RWPE1 (cell line): ENCODE measurements around the gene NIN.

Source experiments
- CTCF ChIA-PET: fragments of 350-600 bp; sonication (Branson Sonifier 250); formaldehyde crosslinking; extraction: SDS; loops from one replicate; lab custom pipeline; 2021; lab: Yijun Ruan, JAX
- POLR2A ChIA-PET: fragments of 400-600 bp; formaldehyde crosslinking; extraction: SDS; loops from one replicate; lab custom pipeline; 2020; ENCODE audit warnings: antibody characterized with exemption; ENCODE audit not compliant: low non-redundant PET; lab: Yijun Ruan, JAX
- DNase-seq: peaks from one replicate; pipeline ENCODE4 v3.0.0; 2012; ENCODE audit warnings: low spot score
- H3K27ac ChIP-seq: fragments of 450-650 bp; 2 replicates; pipeline ENCODE4 v1.5.1; 2017
- TF ChIP-seq, protein P1 (sequence below): fragments of 450-650 bp; conservative IDR thresholded peaks from 2 replicates; pipeline ENCODE4 v1.5.1; 2017; ENCODE audit warnings: low read depth, mild to moderate bottlenecking

The NIN gene

DNA sequence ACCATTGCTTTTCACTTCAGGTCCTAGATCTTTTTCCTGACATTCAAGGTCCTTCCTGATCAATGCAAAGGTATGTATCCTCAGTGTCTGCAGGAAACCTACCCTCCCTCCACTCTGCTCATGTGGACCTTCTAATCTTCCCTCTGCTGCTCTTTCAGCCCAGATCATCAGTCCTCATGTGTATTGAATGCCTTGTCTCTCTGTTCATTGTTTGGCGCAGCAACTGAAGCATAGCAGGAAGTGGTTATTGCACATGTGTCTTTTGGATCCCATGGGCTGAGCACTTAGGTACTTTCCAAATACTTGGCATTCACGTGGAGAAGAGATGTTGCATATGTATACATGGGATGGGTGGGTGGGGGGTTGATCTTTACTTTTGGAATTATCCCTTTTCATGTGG lies 4.3 kb upstream of the NIN start:
- TF ChIP-seq, protein P1, sequence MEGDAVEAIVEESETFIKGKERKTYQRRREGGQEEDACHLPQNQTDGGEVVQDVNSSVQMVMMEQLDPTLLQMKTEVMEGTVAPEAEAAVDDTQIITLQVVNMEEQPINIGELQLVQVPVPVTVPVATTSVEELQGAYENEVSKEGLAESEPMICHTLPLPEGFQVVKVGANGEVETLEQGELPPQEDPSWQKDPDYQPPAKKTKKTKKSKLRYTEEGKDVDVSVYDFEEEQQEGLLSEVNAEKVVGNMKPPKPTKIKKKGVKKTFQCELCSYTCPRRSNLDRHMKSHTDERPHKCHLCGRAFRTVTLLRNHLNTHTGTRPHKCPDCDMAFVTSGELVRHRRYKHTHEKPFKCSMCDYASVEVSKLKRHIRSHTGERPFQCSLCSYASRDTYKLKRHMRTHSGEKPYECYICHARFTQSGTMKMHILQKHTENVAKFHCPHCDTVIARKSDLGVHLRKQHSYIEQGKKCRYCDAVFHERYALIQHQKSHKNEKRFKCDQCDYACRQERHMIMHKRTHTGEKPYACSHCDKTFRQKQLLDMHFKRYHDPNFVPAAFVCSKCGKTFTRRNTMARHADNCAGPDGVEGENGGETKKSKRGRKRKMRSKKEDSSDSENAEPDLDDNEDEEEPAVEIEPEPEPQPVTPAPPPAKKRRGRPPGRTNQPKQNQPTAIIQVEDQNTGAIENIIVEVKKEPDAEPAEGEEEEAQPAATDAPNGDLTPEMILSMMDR = no peak
- CTCF ChIA-PET = interaction anchor here (0.6 kb wide), 1 partner anchor 168 kb away, joined by 3 read pairs; no protein-coding TSS in a partner anchor
- POLR2A ChIA-PET = no interaction called here
- H3K27ac ChIP-seq = no peak overlapping the region
- no peak for DNase-seq

DNA sequence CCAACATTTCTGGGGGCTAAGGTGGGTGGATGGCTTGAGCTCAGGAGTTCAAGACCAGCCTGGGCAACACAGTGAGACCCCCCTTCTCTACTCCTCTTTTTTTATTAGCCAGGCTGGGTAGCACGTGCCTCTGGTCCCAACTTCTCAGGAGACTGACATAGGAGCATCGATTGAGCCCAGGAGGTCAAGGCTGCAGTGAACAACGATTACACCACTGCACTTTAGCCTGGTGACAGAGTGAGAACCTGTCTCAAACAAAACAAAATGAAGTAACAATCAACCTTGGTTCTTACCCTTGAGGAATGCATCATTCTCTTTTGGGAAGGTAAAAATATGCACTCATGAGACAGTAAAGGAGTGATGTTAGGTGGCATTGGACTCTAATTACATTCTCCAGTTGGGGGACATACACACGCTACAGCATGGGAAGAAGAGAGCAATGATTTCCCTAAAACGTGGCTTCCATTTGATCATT lies 3.9 kb upstream of the NIN start:
- POLR2A ChIA-PET = no interaction called here
- TF ChIP-seq, protein P1 = no peak
- H3K27ac ChIP-seq = no peak overlapping the region
- CTCF ChIA-PET = no interaction called here
- DNase-seq = no peak

DNA sequence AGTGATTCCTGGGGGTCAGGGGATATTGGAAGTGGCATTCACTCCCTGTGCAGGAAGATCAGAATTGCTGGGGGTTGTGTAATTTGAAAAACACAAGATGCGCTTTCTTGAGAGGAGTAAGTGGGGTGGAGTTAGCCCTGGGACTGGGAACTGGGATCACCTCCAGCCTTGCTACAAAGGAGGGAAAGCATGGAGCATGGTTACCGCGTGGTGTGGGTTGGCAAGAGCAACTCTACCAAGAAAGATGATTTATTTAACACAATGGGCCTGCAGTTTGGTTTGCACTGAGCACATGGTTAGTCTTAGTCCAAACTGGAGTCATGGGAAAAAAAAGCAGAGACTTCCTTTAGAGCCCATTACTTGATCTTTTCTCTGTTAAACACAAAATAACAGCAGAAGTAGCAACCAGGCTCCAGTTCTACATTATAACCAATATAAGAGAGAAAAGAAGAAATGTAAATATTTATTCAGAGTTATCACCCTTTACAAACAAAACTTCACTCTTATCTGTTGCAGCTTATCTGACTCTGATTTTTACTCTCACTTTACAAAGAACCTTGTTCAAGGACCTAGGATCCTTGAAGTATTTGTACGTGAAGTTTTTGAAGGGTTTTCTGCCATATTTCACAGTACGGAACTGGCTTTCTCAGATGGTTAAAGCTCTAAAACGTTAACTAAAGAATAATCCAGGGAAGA lies 2.1 kb upstream of the NIN start:
- POLR2A ChIA-PET = no interaction called here
- DNase-seq = no peak
- TF ChIP-seq, protein P1 = no peak
- CTCF ChIA-PET = no interaction called here
- no peak overlapping the region for H3K27ac ChIP-seq

DNA sequence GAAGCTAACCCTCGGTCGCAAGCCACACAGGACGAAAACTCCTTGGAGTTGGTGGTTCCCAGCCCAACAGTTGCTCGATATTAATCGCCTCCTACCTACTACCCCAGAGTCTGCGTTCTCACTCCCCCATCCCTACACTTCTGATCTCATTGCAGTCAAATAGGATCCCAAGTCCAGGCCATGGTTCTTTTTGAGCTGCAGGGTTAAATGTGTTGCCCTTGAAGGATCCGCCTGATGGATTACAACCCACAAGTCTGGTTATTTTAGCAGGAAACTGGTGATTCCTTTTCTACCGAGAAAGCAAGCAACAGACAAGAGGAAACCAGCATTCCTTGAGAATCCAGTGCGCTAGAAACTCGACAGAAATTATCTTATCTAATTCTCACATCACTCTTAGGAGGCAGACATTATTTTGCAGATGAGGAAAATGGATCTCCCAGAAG lies 785 bp upstream of the NIN start:
- no peak for DNase-seq
- ChIA-PET POLR2A (no interaction called here), CTCF (interaction anchor here (0.8 to 1.1 kb wide), 2 partner anchors 23 to 54 kb away, joined by 3 to 6 read pairs; no protein-coding TSS in a partner anchor)

DNA sequence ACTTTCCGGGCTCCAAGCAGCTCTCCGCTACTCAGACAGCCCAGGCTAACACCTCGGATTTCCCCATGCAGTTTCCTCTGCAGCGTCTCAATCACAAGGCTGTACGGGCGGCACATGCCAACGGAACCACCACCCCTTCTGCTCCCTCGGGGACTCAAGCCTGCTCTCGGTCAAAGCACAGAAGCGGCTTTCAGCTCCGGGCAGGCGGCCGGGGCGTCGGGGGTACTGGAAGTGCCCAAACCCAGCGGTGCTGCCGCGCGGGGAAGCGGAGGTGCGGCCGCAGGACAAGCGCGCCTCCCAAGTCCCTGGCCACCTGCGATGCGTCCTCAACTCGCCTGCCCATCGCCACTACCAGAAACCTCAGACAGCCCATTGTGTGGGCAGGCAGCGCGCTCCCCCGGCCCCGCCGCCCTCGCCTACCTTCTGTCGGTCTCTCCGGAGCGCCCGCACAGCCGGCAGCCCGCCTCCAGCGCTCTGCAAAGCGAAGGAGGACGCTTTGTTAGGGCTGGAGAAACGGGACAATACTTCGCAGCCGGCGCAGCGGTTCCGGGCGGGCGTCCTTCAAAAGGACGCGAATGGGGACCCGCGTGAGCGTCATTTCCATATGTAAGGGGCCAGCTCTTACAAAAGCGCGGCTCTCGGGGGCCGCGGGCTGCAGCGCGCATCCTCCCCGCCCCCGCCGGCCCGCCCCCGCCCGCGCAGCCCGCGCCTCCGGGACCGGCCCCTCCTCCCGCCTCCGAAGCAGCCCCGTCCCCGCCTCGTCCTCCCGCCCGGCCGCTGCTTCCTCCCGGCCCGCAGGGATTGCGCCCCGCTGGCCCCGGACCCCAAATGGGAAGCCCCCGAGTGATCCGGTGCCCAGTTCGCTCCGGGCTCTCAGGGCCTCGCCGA lies 674 bp downstream of the NIN start:
- peak; percentile 32 for DNase-seq
- TF ChIP-seq, protein P1 = no peak
- CTCF ChIA-PET = interaction anchor here (0.6 to 0.7 kb wide), 2 partner anchors 30 kb away, joined by 3 to 7 read pairs; no protein-coding TSS in a partner anchor
- POLR2A ChIA-PET = interaction anchor here (1.0 kb wide), 1 partner anchor 18 kb away, joined by 3 read pairs; no protein-coding TSS in a partner anchor
- H3K27ac ChIP-seq = peak overlapping the region; percentile 80

More for the DNA sequence above, 785 bp upstream of the NIN start:
- TF ChIP-seq, protein P1 = no peak
- peak overlapping the region; percentile 80 for H3K27ac ChIP-seq

DNA sequence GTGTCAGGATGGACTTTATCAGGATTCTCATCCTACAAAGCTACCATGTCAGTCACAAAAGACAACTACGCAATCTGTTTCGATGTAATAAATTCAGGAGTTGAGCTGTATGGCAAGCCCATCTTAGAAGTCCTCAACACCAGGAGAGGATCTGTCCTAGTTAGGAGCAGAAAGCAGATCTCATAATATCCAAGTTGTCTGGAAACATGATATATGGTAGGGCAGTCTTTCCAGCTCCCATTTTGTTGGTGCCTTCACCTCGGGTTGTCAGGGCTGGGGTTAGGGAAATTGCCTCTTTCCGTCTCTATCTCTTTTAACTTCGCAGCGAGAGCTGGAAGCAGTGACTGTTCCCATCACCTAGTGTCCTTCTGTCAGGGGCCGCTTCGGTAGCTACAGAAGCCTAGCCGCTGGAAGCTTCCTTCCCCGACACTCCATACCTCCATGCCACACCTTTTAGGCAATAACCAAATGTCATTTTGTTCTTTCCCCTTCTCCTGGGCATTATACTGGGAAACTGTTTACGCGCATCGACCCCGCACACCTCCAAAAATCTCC lies 1.4 kb downstream of the NIN start:
- H3K27ac ChIP-seq = peak overlapping the region; percentile 80
- ChIA-PET CTCF (interaction anchor here (0.6 to 1.2 kb wide), 3 partner anchors 30 to 117 kb away, joined by 5 to 7 read pairs (median 6); no protein-coding TSS in a partner anchor), POLR2A (no interaction called here)
- TF ChIP-seq, protein P1 = no peak
- DNase-seq = no peak
